RWPE1 (cell line): Measurements from ENCODE around the gene CATSPERD.

Experiments used
- CTCF ChIA-PET: fragments of 350-600 bp; sonication (Branson Sonifier 250); formaldehyde crosslinking; extraction: SDS; loops from one replicate; lab custom pipeline; 2021; lab: Yijun Ruan, JAX
- POLR2A ChIA-PET: fragments of 400-600 bp; formaldehyde crosslinking; extraction: SDS; loops from one replicate; lab custom pipeline; 2020; ENCODE audit warnings: antibody characterized with exemption; ENCODE audit not compliant: low non-redundant PET; lab: Yijun Ruan, JAX
- DNase-seq: peaks from one replicate; pipeline ENCODE4 v3.0.0; 2012; ENCODE audit warnings: low spot score
- H3K27ac ChIP-seq: fragments of 450-650 bp; 2 replicates; pipeline ENCODE4 v1.5.1; 2017
- TF ChIP-seq, protein P1 (sequence below): fragments of 450-650 bp; conservative IDR thresholded peaks from 2 replicates; pipeline ENCODE4 v1.5.1; 2017; ENCODE audit warnings: low read depth, mild to moderate bottlenecking

Gene CATSPERD

DNA sequence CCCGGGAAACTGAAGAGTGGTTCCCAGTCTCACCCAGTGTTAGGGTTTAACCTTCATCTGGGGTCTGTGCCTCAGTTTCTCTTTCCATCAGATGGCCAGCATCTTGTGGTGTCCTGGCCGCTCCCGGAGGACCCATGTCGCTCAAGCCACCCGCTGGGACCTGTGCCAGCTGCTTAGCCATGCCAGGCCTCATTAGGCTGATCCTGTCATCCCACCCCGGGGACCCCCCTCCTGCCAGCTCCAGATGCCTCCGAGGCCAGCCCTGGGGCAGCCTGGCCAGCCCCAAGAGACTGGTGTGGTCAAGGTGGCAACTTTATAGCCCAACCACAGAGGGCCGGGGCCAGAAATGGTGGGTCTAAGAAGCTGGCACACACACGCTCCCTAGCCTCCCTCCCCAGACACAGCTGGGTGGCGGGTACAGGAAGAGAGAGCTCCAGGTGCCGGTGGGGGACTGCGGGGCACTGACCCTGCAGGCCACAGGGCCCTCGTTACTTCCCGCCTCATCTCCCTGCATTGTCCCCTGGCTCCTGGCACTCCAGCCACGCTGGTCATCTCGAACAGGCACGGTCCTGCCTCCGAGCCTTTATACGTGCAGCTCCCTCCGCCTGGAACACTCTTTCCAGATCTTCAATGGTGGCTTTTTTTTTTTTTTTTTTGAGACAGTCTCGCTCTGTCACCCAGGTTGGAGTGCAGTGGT lies 87.8 kb downstream of the CATSPERD start:
- peak overlapping the region; percentile 62; the same call in 1 of the 2 replicates for H3K27ac ChIP-seq
- no peak for DNase-seq
- ChIA-PET POLR2A (interaction anchor here (0.7 kb wide), 1 partner anchor 1151 kb away, joined by 6 read pairs; no protein-coding TSS in a partner anchor), CTCF (interaction anchor here (0.6 to 1.0 kb wide), 4 partner anchors 14 to 18 kb away, joined by 3 to 6 read pairs (median 4); no protein-coding TSS in a partner anchor)
- TF ChIP-seq, protein P1, sequence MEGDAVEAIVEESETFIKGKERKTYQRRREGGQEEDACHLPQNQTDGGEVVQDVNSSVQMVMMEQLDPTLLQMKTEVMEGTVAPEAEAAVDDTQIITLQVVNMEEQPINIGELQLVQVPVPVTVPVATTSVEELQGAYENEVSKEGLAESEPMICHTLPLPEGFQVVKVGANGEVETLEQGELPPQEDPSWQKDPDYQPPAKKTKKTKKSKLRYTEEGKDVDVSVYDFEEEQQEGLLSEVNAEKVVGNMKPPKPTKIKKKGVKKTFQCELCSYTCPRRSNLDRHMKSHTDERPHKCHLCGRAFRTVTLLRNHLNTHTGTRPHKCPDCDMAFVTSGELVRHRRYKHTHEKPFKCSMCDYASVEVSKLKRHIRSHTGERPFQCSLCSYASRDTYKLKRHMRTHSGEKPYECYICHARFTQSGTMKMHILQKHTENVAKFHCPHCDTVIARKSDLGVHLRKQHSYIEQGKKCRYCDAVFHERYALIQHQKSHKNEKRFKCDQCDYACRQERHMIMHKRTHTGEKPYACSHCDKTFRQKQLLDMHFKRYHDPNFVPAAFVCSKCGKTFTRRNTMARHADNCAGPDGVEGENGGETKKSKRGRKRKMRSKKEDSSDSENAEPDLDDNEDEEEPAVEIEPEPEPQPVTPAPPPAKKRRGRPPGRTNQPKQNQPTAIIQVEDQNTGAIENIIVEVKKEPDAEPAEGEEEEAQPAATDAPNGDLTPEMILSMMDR: no peak

DNA sequence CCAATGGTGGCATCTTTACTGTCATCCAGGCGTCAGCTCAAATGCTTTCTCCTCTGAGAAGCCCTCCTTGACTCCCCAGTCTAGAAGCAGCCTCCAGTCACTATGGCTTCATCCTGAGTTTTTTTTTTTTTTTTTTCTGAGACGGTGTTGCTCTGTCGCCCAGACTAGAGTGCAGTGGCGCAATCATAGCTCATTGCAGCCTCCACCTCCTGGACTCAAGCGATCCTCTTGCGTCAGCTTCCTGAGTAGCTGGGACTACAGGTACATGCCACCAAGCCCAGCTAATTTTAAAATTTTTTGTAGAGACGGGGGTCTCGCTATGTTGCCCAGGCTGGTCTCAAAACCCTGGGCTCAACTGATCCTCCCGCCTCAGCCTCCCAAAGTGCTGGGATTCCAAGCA lies 88.6 kb downstream of the CATSPERD start:
- TF ChIP-seq, protein P1: no peak
- H3K27ac ChIP-seq: peak overlapping the region; percentile 62
- no peak for DNase-seq
- CTCF ChIA-PET: interaction anchor here (0.9 to 1.0 kb wide), 2 partner anchors 14 to 15 kb away, joined by 4 to 6 read pairs; no protein-coding TSS in a partner anchor
- POLR2A ChIA-PET: interaction anchor here (0.6 kb wide), 1 partner anchor 60 kb away, joined by 28 read pairs; no protein-coding TSS in a partner anchor

DNA sequence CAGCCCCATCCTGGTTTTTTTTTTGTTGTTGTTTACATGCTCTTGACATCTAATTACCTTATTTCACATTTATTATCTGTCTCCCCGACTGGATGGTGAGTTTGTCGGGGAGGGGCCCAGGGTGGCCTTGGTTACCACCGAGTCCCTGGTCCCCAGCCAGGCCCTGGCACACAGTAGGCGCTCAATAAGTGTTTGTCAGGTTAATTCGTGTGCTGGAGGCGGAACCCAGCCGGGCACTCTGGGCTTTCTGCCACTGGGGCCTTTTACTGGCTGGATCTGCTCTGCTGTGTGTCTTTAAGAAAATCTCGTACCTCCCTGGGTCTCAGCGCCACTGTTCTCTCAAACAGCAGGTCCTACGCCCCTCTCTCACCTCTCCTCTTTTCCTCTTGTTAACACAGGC lies 89.0 kb downstream of the CATSPERD start:
- peak overlapping the region; percentile 62 for H3K27ac ChIP-seq
- DNase-seq: no peak
- CTCF ChIA-PET: interaction anchor here (0.6 to 1.0 kb wide), 3 partner anchors 14 to 343 kb away, joined by 3 to 6 read pairs (median 3); no protein-coding TSS in a partner anchor
- POLR2A ChIA-PET: interaction anchor here (0.6 kb wide), 1 partner anchor 61 kb away, joined by 28 read pairs; no protein-coding TSS in a partner anchor
- TF ChIP-seq, protein P1: no peak

DNA sequence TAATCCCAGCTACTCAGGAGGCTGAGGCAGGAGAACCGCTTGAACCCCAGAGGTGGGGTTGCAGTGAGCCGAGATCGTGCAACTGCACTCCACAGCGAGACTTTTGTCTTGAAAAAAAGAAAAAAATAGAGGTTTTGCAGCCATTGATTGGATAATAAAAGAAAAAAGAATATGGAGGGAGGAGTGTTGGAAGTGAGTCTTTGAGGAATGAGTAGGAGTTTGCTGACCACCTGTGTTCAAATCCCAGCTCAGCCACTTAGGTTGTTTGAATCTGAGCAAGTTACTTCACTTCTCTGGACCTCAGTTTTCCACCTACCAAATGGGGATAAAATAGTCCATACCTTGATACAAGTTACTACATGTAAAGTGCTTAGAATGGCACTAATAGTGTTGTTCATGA lies 90.7 kb downstream of the CATSPERD start:
- CTCF ChIA-PET: no interaction called here

DNA sequence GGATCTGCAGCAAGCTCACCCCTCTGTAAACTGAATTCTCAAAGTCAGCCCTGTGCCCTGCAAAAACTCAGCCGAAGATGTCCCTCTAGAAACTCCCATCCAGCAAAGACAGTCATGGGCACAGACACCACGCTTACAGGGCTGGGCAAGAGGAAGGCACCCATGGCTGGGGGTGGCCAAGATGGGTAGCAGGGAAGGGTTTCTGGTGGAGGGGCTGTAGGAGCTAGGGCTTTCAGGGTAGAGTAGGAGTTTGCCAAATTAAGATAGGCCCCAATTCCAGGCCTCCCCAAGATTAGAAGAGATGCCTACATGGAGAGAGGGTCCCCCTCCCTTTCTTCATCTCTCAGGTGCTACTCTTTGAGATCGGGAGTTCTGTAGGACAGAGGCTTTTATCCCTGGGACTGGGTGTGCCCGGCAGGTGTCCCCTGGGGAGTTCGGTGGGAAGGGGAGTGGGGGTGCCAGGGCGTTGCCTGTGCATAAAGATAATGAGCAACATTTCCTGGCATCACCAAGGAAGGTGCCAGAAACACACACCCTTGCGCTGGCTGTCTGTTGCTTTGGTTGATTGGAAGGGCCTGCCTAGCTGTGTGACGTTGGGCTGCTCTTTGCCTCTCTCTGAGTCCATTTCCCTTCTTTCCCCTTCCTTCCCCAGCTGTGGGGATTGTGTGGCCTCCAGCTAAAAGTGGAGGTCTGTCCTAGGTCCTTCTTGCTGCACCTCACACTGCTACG lies 93.8 kb downstream of the CATSPERD start:
- ChIA-PET POLR2A (no interaction called here), CTCF (interaction anchor here (0.5 to 1.2 kb wide), 2 partner anchors 10 to 25 kb away, joined by 3 to 4 read pairs; partner anchors contain the start of gene FUT6)
- no peak overlapping the region; the same call in 1 of the 2 replicates for H3K27ac ChIP-seq
- TF ChIP-seq, protein P1: no peak
- DNase-seq: no peak

More for the DNA sequence above, 90.7 kb downstream of the CATSPERD start:
- POLR2A ChIA-PET: no interaction called here
- TF ChIP-seq, protein P1: no peak
- no peak overlapping the region for H3K27ac ChIP-seq
- DNase-seq: no peak

DNA sequence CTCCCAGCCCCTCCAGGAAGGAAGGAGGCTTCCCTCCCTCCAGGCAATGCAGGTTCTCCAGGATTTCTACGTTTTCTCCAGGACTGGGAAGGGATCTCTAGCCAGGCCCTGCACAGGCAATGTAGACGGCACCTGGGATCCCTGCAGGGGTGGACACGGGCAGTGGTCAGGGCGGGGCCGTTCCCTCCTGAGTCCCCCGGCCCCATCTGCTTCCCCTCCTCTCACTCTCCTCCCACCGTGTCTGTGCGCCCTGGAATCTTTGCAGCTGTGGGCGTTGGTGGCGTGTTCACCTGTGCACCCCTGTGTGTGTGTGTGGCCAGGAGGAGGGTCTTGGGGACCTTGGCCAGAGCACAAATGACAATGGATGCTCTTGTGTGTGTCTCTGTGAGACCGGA lies 94.4 kb downstream of the CATSPERD start:
- ChIA-PET POLR2A (no interaction called here), CTCF (interaction anchor here (1.2 kb wide), 1 partner anchor 11 kb away, joined by 4 read pairs; no protein-coding TSS in a partner anchor)
- TF ChIP-seq, protein P1: no peak
- DNase-seq: no peak
- H3K27ac ChIP-seq: no peak overlapping the region; the same call in 1 of the 2 replicates
